ENCODE results near the gene LEMD3.

Gene LEMD3

DNA sequence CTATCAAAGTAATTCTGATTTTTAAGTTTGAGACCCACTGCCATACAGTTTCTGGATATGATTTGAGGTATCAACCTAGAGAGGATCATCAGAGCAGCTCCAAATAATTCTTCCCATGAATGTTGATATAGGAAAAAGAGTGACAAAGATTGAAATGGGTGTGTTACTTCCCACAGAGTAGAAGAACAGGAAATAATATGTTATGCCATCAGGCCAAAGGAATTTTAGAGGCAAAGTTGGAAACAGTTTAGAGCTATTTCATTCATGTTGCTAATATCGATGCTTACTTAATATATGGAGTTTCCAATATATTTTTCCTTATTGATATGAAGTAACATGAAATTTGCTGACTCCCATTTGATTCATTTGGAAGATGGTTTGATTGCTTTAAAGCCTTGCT, 100.2 kb downstream of the LEMD3 start:
- H3K79me2 ChIP-seq (ENCODE audit: control insufficient read depth, insufficient read depth, low read length) = no peaks in the 10 kb centered on the region
- no peak overlapping the region for H3K4ac ChIP-seq (ENCODE audit: low read depth, low read length)
- H3K23ac ChIP-seq (ENCODE audit: low read length) = no peak overlapping the region
- H4K8ac ChIP-seq (ENCODE audit: low read depth, low read length) = no peak overlapping the region
- H3K36me3 ChIP-seq (ENCODE audit: control insufficient read depth, insufficient read depth, low read length) = no peaks in the 10 kb centered on the region
- H2BK5ac ChIP-seq (ENCODE audit: low read length) = no peak overlapping the region
- no peak overlapping the region for H4K5ac ChIP-seq (ENCODE audit: low read length)
- no peak overlapping the region for H3K56ac ChIP-seq (ENCODE audit: low read length)
- no peak overlapping the region for H3K18ac ChIP-seq (ENCODE audit: low read length)
- no peak overlapping the region for H3K9ac ChIP-seq (ENCODE audit: low read length)
- H3K4me2 ChIP-seq (ENCODE audit: low read length) = no peak overlapping the region
- H2AK5ac ChIP-seq (ENCODE audit: low read length) = no peak overlapping the region
- H3K27me3 ChIP-seq (ENCODE audit: insufficient read depth, low read length, poor library complexity) = no peaks in the 10 kb centered on the region
- no peak overlapping the region for H2BK15ac ChIP-seq (replicated peaks; ENCODE audit: low read depth)
- no peaks in the 10 kb centered on the region for H3K4me1 ChIP-seq (ENCODE audit: control insufficient read depth, low read depth, low read length)
- H3K79me1 ChIP-seq (ENCODE audit: low read length) = no peaks in the 10 kb centered on the region
- DNase-seq = no peak
- H2BK120ac ChIP-seq (ENCODE audit: low read depth, low read length) = no peak overlapping the region
- H3K4me3 ChIP-seq (ENCODE audit: low read length) = no peak overlapping the region
- H3K27ac ChIP-seq (ENCODE audit: low read depth, low read length) = no peak overlapping the region
- WGBS (ENCODE audit: extremely low coverage, insufficient coverage, low lambda C conversion rate) = no CpG with 5 or more reads among the region's 1 CpG

DNA sequence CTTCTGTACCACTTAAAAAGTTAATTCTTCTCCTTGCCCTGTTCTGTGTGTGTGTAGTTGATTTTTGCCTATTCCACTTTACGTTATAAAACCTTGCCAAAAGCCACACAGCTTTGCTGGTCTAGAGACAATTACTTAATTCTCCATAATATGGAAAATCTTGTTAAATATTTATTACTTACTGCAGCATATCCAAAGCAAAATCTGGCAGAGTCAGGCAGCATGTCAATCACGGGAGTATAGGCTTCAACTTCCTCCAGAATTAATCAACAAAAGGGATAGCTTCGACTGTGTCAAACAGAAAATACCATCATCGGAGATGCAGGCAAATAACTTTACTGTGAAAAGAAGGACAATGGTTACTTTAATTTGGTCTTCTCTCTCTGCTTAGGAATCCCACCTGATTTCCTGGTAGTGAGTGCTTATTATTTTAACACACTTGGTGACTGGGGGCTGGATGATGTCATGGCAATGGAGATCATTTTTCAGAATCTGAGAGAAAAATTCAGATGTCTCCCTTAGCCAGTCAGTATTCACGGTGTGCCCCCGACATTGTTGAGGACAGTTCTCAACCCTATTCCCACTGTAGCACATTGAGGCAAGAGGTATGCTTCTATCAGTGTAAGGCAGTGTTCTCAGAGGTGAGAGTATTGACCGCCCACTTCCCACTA, 105.4 kb downstream of the LEMD3 start:
- no peak overlapping the region for H3K56ac ChIP-seq (ENCODE audit: low read length)
- no peak overlapping the region for H3K4me3 ChIP-seq (ENCODE audit: low read length)
- no peak overlapping the region for H4K5ac ChIP-seq (ENCODE audit: low read length)
- H2BK5ac ChIP-seq (ENCODE audit: low read length) = no peak overlapping the region
- no peaks in the 10 kb centered on the region for H3K36me3 ChIP-seq (ENCODE audit: control insufficient read depth, insufficient read depth, low read length)
- no peak overlapping the region for H3K23ac ChIP-seq (ENCODE audit: low read length)
- H4K8ac ChIP-seq (ENCODE audit: low read depth, low read length) = no peak overlapping the region
- no peak overlapping the region for H3K18ac ChIP-seq (ENCODE audit: low read length)
- no peak overlapping the region for H2BK120ac ChIP-seq (ENCODE audit: low read depth, low read length)
- no peak overlapping the region for H3K4ac ChIP-seq (ENCODE audit: low read depth, low read length)
- H3K9ac ChIP-seq (ENCODE audit: low read length) = no peak overlapping the region
- no peak overlapping the region for H2AK5ac ChIP-seq (ENCODE audit: low read length)
- DNase-seq = no peak
- no peaks in the 10 kb centered on the region for H3K27me3 ChIP-seq (ENCODE audit: insufficient read depth, low read length, poor library complexity)
- no peak overlapping the region for H2BK15ac ChIP-seq (replicated peaks; ENCODE audit: low read depth)
- no peaks in the 10 kb centered on the region for H3K4me1 ChIP-seq (ENCODE audit: control insufficient read depth, low read depth, low read length)
- H3K4me2 ChIP-seq (ENCODE audit: low read length) = no peak overlapping the region
- WGBS (ENCODE audit: extremely low coverage, insufficient coverage, low lambda C conversion rate) = no CpG with 5 or more reads among the region's 7 CpGs
- no peaks in the 10 kb centered on the region for H3K79me1 ChIP-seq (ENCODE audit: low read length)
- no peak overlapping the region for H3K27ac ChIP-seq (ENCODE audit: low read depth, low read length)
- no peaks in the 10 kb centered on the region for H3K79me2 ChIP-seq (ENCODE audit: control insufficient read depth, insufficient read depth, low read length)

DNA sequence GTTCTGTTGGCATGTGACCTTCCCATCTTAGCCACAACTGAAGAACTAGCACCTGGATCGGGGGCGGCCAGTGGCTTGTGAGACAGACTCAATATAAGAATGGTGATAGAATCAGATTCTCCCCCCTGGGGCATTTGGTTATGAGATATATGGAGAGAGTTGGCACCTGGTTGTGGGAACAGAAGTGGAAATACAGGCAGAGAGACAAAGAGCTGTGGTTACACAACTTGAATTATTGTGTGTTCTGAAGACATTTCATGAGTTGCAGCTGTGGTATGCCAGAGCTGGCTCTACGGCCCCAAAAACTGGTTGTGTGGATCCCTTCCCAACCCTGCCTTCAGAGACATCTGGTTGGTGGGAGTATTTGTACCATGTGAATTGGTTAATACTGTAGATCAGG, 106.2 kb downstream of the LEMD3 start:
- Histone ChIP-seq H3K18ac (ENCODE audit: low read length) (no peak overlapping the region), H4K8ac (ENCODE audit: low read depth, low read length) (no peak overlapping the region), H3K56ac (ENCODE audit: low read length) (no peak overlapping the region), H3K9ac (ENCODE audit: low read length) (no peak overlapping the region), H3K4me3 (ENCODE audit: low read length) (no peak overlapping the region), H2BK120ac (ENCODE audit: low read depth, low read length) (no peak overlapping the region), H4K5ac (ENCODE audit: low read length) (no peak overlapping the region), H2BK5ac (ENCODE audit: low read length) (no peak overlapping the region), H3K36me3 (ENCODE audit: control insufficient read depth, insufficient read depth, low read length) (no peaks in the 10 kb centered on the region), H3K27ac (ENCODE audit: low read depth, low read length) (no peak overlapping the region), H3K4me2 (ENCODE audit: low read length) (no peak overlapping the region), H3K79me2 (ENCODE audit: control insufficient read depth, insufficient read depth, low read length) (no peaks in the 10 kb centered on the region), H3K4ac (ENCODE audit: low read depth, low read length) (no peak overlapping the region), H3K79me1 (ENCODE audit: low read length) (no peaks in the 10 kb centered on the region), H3K4me1 (ENCODE audit: control insufficient read depth, low read depth, low read length) (no peaks in the 10 kb centered on the region), H3K27me3 (ENCODE audit: insufficient read depth, low read length, poor library complexity) (no peaks in the 10 kb centered on the region), H2AK5ac (ENCODE audit: low read length) (no peak overlapping the region), H3K23ac (ENCODE audit: low read length) (no peak overlapping the region), H2BK15ac (replicated peaks; ENCODE audit: low read depth) (no peak overlapping the region)
- no CpG with 5 or more reads among the region's 3 CpGs for WGBS (ENCODE audit: extremely low coverage, insufficient coverage, low lambda C conversion rate)
- no peak for DNase-seq

DNA sequence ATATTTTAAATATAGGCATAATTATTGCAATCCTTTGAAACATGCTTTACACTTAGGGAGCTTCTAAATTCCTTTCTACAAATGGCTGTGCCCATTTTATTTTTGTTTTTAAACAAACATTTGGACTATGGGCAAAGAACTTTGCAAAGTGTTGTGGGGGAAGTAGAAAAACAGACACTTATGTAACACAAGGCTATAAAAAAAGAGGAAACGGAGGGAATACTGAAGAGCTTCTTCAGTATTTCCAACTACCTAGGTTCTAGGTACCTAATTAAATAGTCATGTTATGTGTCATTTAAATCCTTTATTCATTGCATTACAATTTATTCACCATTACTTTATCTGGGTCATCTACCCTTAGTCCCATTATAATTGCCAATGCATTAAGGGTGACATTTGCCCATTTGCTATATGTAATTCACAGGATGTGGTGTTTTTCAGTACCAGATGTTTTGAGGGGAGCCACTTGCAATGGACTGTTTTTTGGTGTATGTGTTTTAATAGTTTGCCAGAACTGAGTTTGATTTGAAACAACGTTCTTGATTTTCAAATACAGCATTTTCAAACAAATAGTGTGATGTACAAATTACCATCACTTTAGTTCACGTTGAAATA, 107.6 kb downstream of the LEMD3 start:
- H4K5ac ChIP-seq (ENCODE audit: low read length) = no peak overlapping the region
- H2AK5ac ChIP-seq (ENCODE audit: low read length) = no peak overlapping the region
- no peak overlapping the region for H2BK15ac ChIP-seq (replicated peaks; ENCODE audit: low read depth)
- H3K4ac ChIP-seq (ENCODE audit: low read depth, low read length) = no peak overlapping the region
- H3K56ac ChIP-seq (ENCODE audit: low read length) = no peak overlapping the region
- H2BK5ac ChIP-seq (ENCODE audit: low read length) = no peak overlapping the region
- no peak overlapping the region for H3K9ac ChIP-seq (ENCODE audit: low read length)
- H3K18ac ChIP-seq (ENCODE audit: low read length) = no peak overlapping the region
- no peaks in the 10 kb centered on the region for H3K27me3 ChIP-seq (ENCODE audit: insufficient read depth, low read length, poor library complexity)
- no peak overlapping the region for H2BK120ac ChIP-seq (ENCODE audit: low read depth, low read length)
- no peak overlapping the region for H3K27ac ChIP-seq (ENCODE audit: low read depth, low read length)
- DNase-seq = no peak
- H3K79me1 ChIP-seq (ENCODE audit: low read length) = no peaks in the 10 kb centered on the region
- H3K4me1 ChIP-seq (ENCODE audit: control insufficient read depth, low read depth, low read length) = no peaks in the 10 kb centered on the region
- H3K4me3 ChIP-seq (ENCODE audit: low read length) = no peak overlapping the region
- H3K79me2 ChIP-seq (ENCODE audit: control insufficient read depth, insufficient read depth, low read length) = no peaks in the 10 kb centered on the region
- no peaks in the 10 kb centered on the region for H3K36me3 ChIP-seq (ENCODE audit: control insufficient read depth, insufficient read depth, low read length)
- WGBS (ENCODE audit: extremely low coverage, insufficient coverage, low lambda C conversion rate) = no CpG with 5 or more reads among the region's 3 CpGs
- no peak overlapping the region for H3K4me2 ChIP-seq (ENCODE audit: low read length)
- H3K23ac ChIP-seq (ENCODE audit: low read length) = no peak overlapping the region
- H4K8ac ChIP-seq (ENCODE audit: low read depth, low read length) = no peak overlapping the region

DNA sequence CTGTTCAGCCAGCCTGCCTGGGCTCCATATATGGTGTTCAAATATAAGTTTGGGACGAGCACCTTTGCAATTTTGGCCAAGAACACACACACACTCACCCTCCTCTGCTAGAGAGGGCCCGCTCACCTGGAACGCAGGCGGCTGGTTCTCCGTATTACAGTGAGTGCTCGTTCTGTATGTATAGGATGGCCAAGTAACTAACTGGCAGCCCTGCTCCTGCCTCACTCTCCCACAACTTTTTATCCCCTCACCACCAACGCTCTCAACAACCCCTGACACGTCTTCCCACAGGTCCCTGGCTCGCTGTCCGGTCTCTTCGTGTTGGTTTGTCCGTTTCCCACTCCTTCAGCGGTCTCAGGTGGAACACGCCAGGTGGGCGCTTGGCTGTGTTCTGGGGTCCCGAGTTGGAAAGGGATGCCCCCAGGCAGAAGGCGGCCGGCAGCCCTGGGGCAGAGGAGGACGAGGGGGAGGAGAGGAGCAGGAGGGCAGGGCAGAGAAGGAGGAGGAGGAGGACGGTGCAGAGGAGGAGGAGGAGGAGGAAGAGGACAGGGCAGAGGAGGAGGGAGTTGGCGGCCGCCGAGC, 108.7 kb downstream of the LEMD3 start:
- no peak overlapping the region for H4K5ac ChIP-seq (ENCODE audit: low read length)
- H3K4ac ChIP-seq (ENCODE audit: low read depth, low read length) = no peak overlapping the region
- no peak overlapping the region for H3K27ac ChIP-seq (ENCODE audit: low read depth, low read length)
- H3K9ac ChIP-seq (ENCODE audit: low read length) = peak overlapping the region; percentile 71
- no peak overlapping the region for H2BK15ac ChIP-seq (replicated peaks; ENCODE audit: low read depth)
- no peaks in the 10 kb centered on the region for H3K36me3 ChIP-seq (ENCODE audit: control insufficient read depth, insufficient read depth, low read length)
- DNase-seq = peak; percentile 35
- no peaks in the 10 kb centered on the region for H3K79me1 ChIP-seq (ENCODE audit: low read length)
- no CpG with 5 or more reads among the region's 23 CpGs for WGBS (ENCODE audit: extremely low coverage, insufficient coverage, low lambda C conversion rate)
- no peak overlapping the region for H2AK5ac ChIP-seq (ENCODE audit: low read length)
- H3K27me3 ChIP-seq (ENCODE audit: insufficient read depth, low read length, poor library complexity) = no peaks in the 10 kb centered on the region
- H3K4me2 ChIP-seq (ENCODE audit: low read length) = peak overlapping the region; percentile 98
- no peak overlapping the region for H3K18ac ChIP-seq (ENCODE audit: low read length)
- H3K56ac ChIP-seq (ENCODE audit: low read length) = peak overlapping the region; percentile 94
- H4K8ac ChIP-seq (ENCODE audit: low read depth, low read length) = no peak overlapping the region
- no peak overlapping the region for H3K23ac ChIP-seq (ENCODE audit: low read length)
- no peaks in the 10 kb centered on the region for H3K79me2 ChIP-seq (ENCODE audit: control insufficient read depth, insufficient read depth, low read length)
- H2BK5ac ChIP-seq (ENCODE audit: low read length) = no peak overlapping the region
- no peaks in the 10 kb centered on the region for H3K4me1 ChIP-seq (ENCODE audit: control insufficient read depth, low read depth, low read length)
- peak overlapping the region; percentile 72 for H3K4me3 ChIP-seq (ENCODE audit: low read length)
- no peak overlapping the region for H2BK120ac ChIP-seq (ENCODE audit: low read depth, low read length)
